Left kidney (tissue), 2 donors: ENCODE results near the gene CERT1. TPM values are rescaled to one million over a fixed set of nuclear protein-coding genes. Genes with fewer than 3 reads are reported as not detected.
A peak's percentile ranks its signal among the peaks of the same experiment; 100 is the strongest.
"Not testable (repeated sequence)": the region's sequence is repeated elsewhere in the genome, so short reads cannot be mapped to it uniquely, and the experiment has no call there.

Source experiments
- DNase-seq: peaks from one replicate; pipeline ENCODE4 v3.0.0-alpha.2; 2013
- polyA plus RNA-seq: library from polyadenylated mRNA; unstranded; fragments of 120-200 nt; gene quantifications from one replicate; pipeline ENCODE4 v1.2.1, GENCODE V29; 2013; ENCODE audit not compliant: insufficient read length

The CERT1 gene
- polyA plus RNA-seq, 1 donor = 63.7 TPM

GRCh38 chr5:75348241-75348640, 163.2 kb downstream of the CERT1 start:
- no peak for DNase-seq

GRCh38 chr5:75342836-75343235, 168.6 kb downstream of the CERT1 start:
- DNase-seq = no peak

- DNase-seq = no peak
These were observed 169.5 kb downstream of the CERT1 start for GRCh38 chr5:75341934-75342333.

- no peak for DNase-seq
These were observed 170.5 kb downstream of the CERT1 start for GRCh38 chr5:75340714-75341478.

GRCh38 chr5:75338408-75338807, 173.0 kb downstream of the CERT1 start:
- no peak for DNase-seq

- peak; percentile 26 for DNase-seq
These were observed 173.9 kb downstream of the CERT1 start for GRCh38 chr5:75337366-75338021.

GRCh38 chr5:75336615-75337336, 174.7 kb downstream of the CERT1 start, which contains the start of gene HMGCR:
HMGCR (plus strand) TSS chr5:75337220; CDS start chr5:75342606, 5,386 bp downstream.
- peak; percentile 98 for DNase-seq

GRCh38 chr5:75335952-75336614, 175.3 kb downstream of the CERT1 start:
- peak; percentile 62 for DNase-seq

- DNase-seq = no peak
These were observed 175.9 kb downstream of the CERT1 start for GRCh38 chr5:75335486-75335885.

- not testable (repeated sequence) for DNase-seq
These were observed 177.0 kb downstream of the CERT1 start for GRCh38 chr5:75334413-75334812.

- DNase-seq = not testable (repeated sequence)
These were observed 177.7 kb downstream of the CERT1 start for GRCh38 chr5:75333759-75334158.

- DNase-seq = no peak
These were observed 180.0 kb downstream of the CERT1 start for GRCh38 chr5:75331095-75332090.

GRCh38 chr5:75330404-75330803, 181.0 kb downstream of the CERT1 start:
- DNase-seq = no peak

Other genes with a start within 250 kb of the CERT1 start
- 82.8 TPM for gene HMGCR, start 174.4 kb downstream of the CERT1 start, polyA plus RNA-seq
- gene POLK, start 262 bp upstream of the CERT1 start, polyA plus RNA-seq = 36.9 TPM
- gene ANKDD1B, start 99.8 kb upstream of the CERT1 start, polyA plus RNA-seq = 9.7 TPM
- 21.7 TPM for gene POC5, start 205.8 kb upstream of the CERT1 start, polyA plus RNA-seq